A673 (cell line): ENCODE data around the gene TNS1. TPM values are rescaled to one million over a fixed set of nuclear protein-coding genes. Genes with fewer than 3 reads are reported as not detected.

ENCODE experiments used
- BruUV-seq: library from RNA; stranded (reverse); fragments of 400-500 nt; replicated peaks from 2 replicates; lab custom pipeline; 2021; lab: Mats Ljungman, UMichigan
- CTCF ChIA-PET: fragments of 300-600 bp; sonication (Branson Sonifier 250); formaldehyde crosslinking; loops from one replicate; lab custom pipeline; 2022; ENCODE audit warnings: antibody characterized with exemption; lab: Charles Lee
- POLR2A ChIA-PET: fragments of 300-600 bp; sonication (Branson Sonifier 250); formaldehyde crosslinking; loops from one replicate; lab custom pipeline; 2022; ENCODE audit warnings: antibody characterized with exemption; ENCODE audit not compliant: low non-redundant PET; lab: Charles Lee
- DNase-seq: peaks from one replicate; pipeline ENCODE4 v3.0.0-alpha.2; 2015; ENCODE audit warnings: low spot score
- H3K27ac ChIP-seq: fragments of 200-600 bp; sonication (generic); 2 replicates; pipeline ENCODE4 v1.5.1; 2016; ENCODE audit warnings: mixed run types, low read depth, mild to moderate bottlenecking, mixed read lengths, antibody characterized with exemption, low read length; ENCODE audit not compliant: poor library complexity, severe bottlenecking
- H3K27me3 ChIP-seq: fragments of 200-600 bp; sonication (generic); replicated peaks from 2 replicates; pipeline ENCODE4 v1.6.1; 2017; ENCODE audit warnings: mixed run types, low read depth, mild to moderate bottlenecking, mixed read lengths, antibody characterized with exemption, low read length; ENCODE audit not compliant: insufficient read depth, poor library complexity
- H3K36me3 ChIP-seq: fragments of 200-600 bp; sonication (generic); 2 replicates; pipeline ENCODE4 v1.6.1; 2016; ENCODE audit warnings: mixed run types, mild to moderate bottlenecking, mixed read lengths, antibody characterized with exemption, low read length; ENCODE audit not compliant: insufficient read depth, poor library complexity, severe bottlenecking
- H3K4me1 ChIP-seq: fragments of 200-600 bp; sonication (generic); 2 replicates; pipeline ENCODE4 v1.6.1; 2017; ENCODE audit warnings: mixed run types, mild to moderate bottlenecking, mixed read lengths, antibody characterized with exemption, low read length; ENCODE audit not compliant: insufficient read depth, poor library complexity, severe bottlenecking
- H3K4me3 ChIP-seq: fragments of 200-600 bp; sonication (generic); 2 replicates; pipeline ENCODE4 v1.5.1; 2016; ENCODE audit warnings: low read depth, mixed run types, mild to moderate bottlenecking, mixed read lengths, low read length; ENCODE audit not compliant: poor library complexity, severe bottlenecking
- H3K9me3 ChIP-seq: fragments of 200-600 bp; sonication (generic); 2 replicates; pipeline ENCODE4 v1.6.1; 2016; ENCODE audit warnings: mixed run types, low read depth, mild to moderate bottlenecking, mixed read lengths, antibody characterized with exemption, low read length; ENCODE audit not compliant: poor library complexity, severe bottlenecking
- CTCF ChIP-seq: fragments of 300-800, 200-600 bp; sonication (generic); conservative IDR thresholded peaks from 2 replicates; pipeline ENCODE4 v1.5.1; 2017; ENCODE audit warnings: low read depth, mild to moderate bottlenecking, antibody characterized with exemption, low read length, moderate library complexity, mixed read lengths
- EZH2 ChIP-seq: fragments of 200-600 bp; sonication (generic); IDR thresholded peaks from 2 replicates; pipeline ENCODE4 v1.6.1; 2017; ENCODE audit warnings: borderline replicate concordance, low read depth, mild to moderate bottlenecking, mixed read lengths, antibody characterized with exemption, low read length; ENCODE audit not compliant: poor library complexity, severe bottlenecking
- intact Hi-C: fragments of 100-400 bp; cut with micrococcal nuclease; formaldehyde crosslinking; loops from one replicate; pipeline ENCODE4 v1.10.0; 2022; ENCODE audit not compliant: unreplicated experiment
- total RNA-seq: library from RNA; stranded (reverse); gene quantifications from 2 replicates; pipeline ENCODE4 v1.2.3, GENCODE V29; 2021

The TNS1 gene
- total RNA-seq, 1 experiment from 2014 or later: 99.6 TPM

- H3K4me1 ChIP-seq: no peaks in the 10 kb centered on the region
- TF ChIP-seq EZH2 (no peak), CTCF (no peak)
- POLR2A ChIA-PET: no interaction called here
- peaks cover under 1% of the 10 kb centered on the region for H3K36me3 ChIP-seq
- no peaks in the 10 kb centered on the region for H3K9me3 ChIP-seq
- no peak for DNase-seq
- H3K27me3 ChIP-seq: no peaks in the 10 kb centered on the region
- H3K27ac ChIP-seq: no peak overlapping the region
- no TSS peak for BruUV-seq
- CTCF ChIA-PET: no interaction called here
- H3K4me3 ChIP-seq: no peak overlapping the region
- intact Hi-C loops: no loop called here
Observed at GRCh38 chr2:217914878-217915277, 87.9 kb downstream of the TNS1 start.

- intact Hi-C loops: no loop called here
- no peaks in the 10 kb centered on the region for H3K27me3 ChIP-seq
- BruUV-seq: no TSS peak
- TF ChIP-seq CTCF (no peak), EZH2 (no peak)
- H3K27ac ChIP-seq: no peak overlapping the region
- H3K4me3 ChIP-seq: no peak overlapping the region
- no peaks in the 10 kb centered on the region for H3K36me3 ChIP-seq
- H3K9me3 ChIP-seq: no peaks in the 10 kb centered on the region
- no peaks in the 10 kb centered on the region for H3K4me1 ChIP-seq
- POLR2A ChIA-PET: no interaction called here
- CTCF ChIA-PET: no interaction called here
- DNase-seq: no peak
Observed at GRCh38 chr2:217914078-217914477, 88.7 kb downstream of the TNS1 start.

GRCh38 chr2:217913436-217913835, 89.4 kb downstream of the TNS1 start:
- Histone ChIP-seq H3K9me3 (no peaks in the 10 kb centered on the region), H3K4me1 (no peaks in the 10 kb centered on the region), H3K27me3 (no peaks in the 10 kb centered on the region), H3K27ac (no peak overlapping the region), H3K4me3 (no peak overlapping the region), H3K36me3 (no peaks in the 10 kb centered on the region)
- no TSS peak for BruUV-seq
- POLR2A ChIA-PET: no interaction called here
- intact Hi-C loops: no loop called here
- no peak for DNase-seq
- TF ChIP-seq EZH2 (no peak), CTCF (no peak)
- CTCF ChIA-PET: no interaction called here
